Measurements from ENCODE around the gene WASL. TPM values are rescaled to one million over a fixed set of nuclear protein-coding genes. Genes with fewer than 3 reads are reported as not detected.
A peak's percentile ranks its signal among the peaks of the same experiment; 100 is the strongest.
"Not testable (repeated sequence)": the region's sequence is repeated elsewhere in the genome, so short reads cannot be mapped to it uniquely, and the experiment has no call there.

WASL gene
- total RNA-seq (2014; rRNA removed; shearing (Covaris generic)), result 13.2 and 17.2 TPM in 2 replicates

- DNase-seq, result peak; percentile 94
- no peaks in the 10 kb centered on the region for H3K36me3 ChIP-seq (replicated peaks; ENCODE audit: control insufficient read depth, insufficient read depth, low read length)
- no peaks in the 10 kb centered on the region for H3K27me3 ChIP-seq (ENCODE audit: control insufficient read depth, insufficient read depth, low read length)
- peak within 1 kb of the TSS; percentile 94 for H3K4me3 ChIP-seq (ENCODE audit: insufficient read depth, low read depth, low read length)
Measured at GRCh38 chr7:123748734-123749536, at the start of gene WASL. TSS of gene WASL (minus strand) at chr7:123749003. CDS start at chr7:123748734, 269 bp downstream.

GRCh38 chr7:123797673-123798531, 49.1 kb upstream of the WASL start:
- Histone ChIP-seq H3K36me3 (replicated peaks; ENCODE audit: control insufficient read depth, insufficient read depth, low read length) (no peaks in the 10 kb centered on the region), H3K4me3 (ENCODE audit: insufficient read depth, low read depth, low read length) (no peak overlapping the region), H3K27me3 (ENCODE audit: control insufficient read depth, insufficient read depth, low read length) (no peaks in the 10 kb centered on the region)
- DNase-seq, result peak; percentile 21

- Histone ChIP-seq H3K36me3 (replicated peaks; ENCODE audit: control insufficient read depth, insufficient read depth, low read length) (no peaks in the 10 kb centered on the region), H3K4me3 (ENCODE audit: insufficient read depth, low read depth, low read length) (no peak overlapping the region), H3K27me3 (ENCODE audit: control insufficient read depth, insufficient read depth, low read length) (no peaks in the 10 kb centered on the region)
- DNase-seq, result no peak
Measured at GRCh38 chr7:123796568-123796967, 47.8 kb upstream of the WASL start.

GRCh38 chr7:123795917-123796316, 47.1 kb upstream of the WASL start:
- Histone ChIP-seq H3K27me3 (ENCODE audit: control insufficient read depth, insufficient read depth, low read length) (no peaks in the 10 kb centered on the region), H3K36me3 (replicated peaks; ENCODE audit: control insufficient read depth, insufficient read depth, low read length) (no peaks in the 10 kb centered on the region), H3K4me3 (ENCODE audit: insufficient read depth, low read depth, low read length) (no peak overlapping the region)
- DNase-seq, result no peak

- not testable (repeated sequence) for H3K27me3 ChIP-seq (ENCODE audit: control insufficient read depth, insufficient read depth, low read length); H3K36me3 ChIP-seq (replicated peaks; ENCODE audit: control insufficient read depth, insufficient read depth, low read length); DNase-seq; H3K4me3 ChIP-seq (ENCODE audit: insufficient read depth, low read depth, low read length)
Measured at GRCh38 chr7:123795116-123795515, 46.3 kb upstream of the WASL start.

- no peak for DNase-seq
- Histone ChIP-seq H3K4me3 (ENCODE audit: insufficient read depth, low read depth, low read length) (no peak overlapping the region), H3K36me3 (replicated peaks; ENCODE audit: control insufficient read depth, insufficient read depth, low read length) (no peaks in the 10 kb centered on the region), H3K27me3 (ENCODE audit: control insufficient read depth, insufficient read depth, low read length) (no peaks in the 10 kb centered on the region)
Measured at GRCh38 chr7:123792547-123792946, 43.7 kb upstream of the WASL start.

- Histone ChIP-seq H3K27me3 (ENCODE audit: control insufficient read depth, insufficient read depth, low read length) (no peaks in the 10 kb centered on the region), H3K36me3 (replicated peaks; ENCODE audit: control insufficient read depth, insufficient read depth, low read length) (no peaks in the 10 kb centered on the region), H3K4me3 (ENCODE audit: insufficient read depth, low read depth, low read length) (no peak overlapping the region)
- no peak for DNase-seq
Measured at GRCh38 chr7:123791001-123791400, 42.2 kb upstream of the WASL start.

GRCh38 chr7:123789817-123790216, 41.0 kb upstream of the WASL start:
- no peaks in the 10 kb centered on the region for H3K27me3 ChIP-seq (ENCODE audit: control insufficient read depth, insufficient read depth, low read length)
- DNase-seq, result no peak
- no peak overlapping the region for H3K4me3 ChIP-seq (ENCODE audit: insufficient read depth, low read depth, low read length)
- H3K36me3 ChIP-seq (replicated peaks; ENCODE audit: control insufficient read depth, insufficient read depth, low read length), result no peaks in the 10 kb centered on the region

- H3K27me3 ChIP-seq (ENCODE audit: control insufficient read depth, insufficient read depth, low read length), result no peaks in the 10 kb centered on the region
- DNase-seq, result no peak
- H3K4me3 ChIP-seq (ENCODE audit: insufficient read depth, low read depth, low read length), result no peak overlapping the region
- no peaks in the 10 kb centered on the region for H3K36me3 ChIP-seq (replicated peaks; ENCODE audit: control insufficient read depth, insufficient read depth, low read length)
Measured at GRCh38 chr7:123789206-123789784, 40.5 kb upstream of the WASL start.

- no peak for DNase-seq
- H3K27me3 ChIP-seq (ENCODE audit: control insufficient read depth, insufficient read depth, low read length), result no peaks in the 10 kb centered on the region
- no peaks in the 10 kb centered on the region for H3K36me3 ChIP-seq (replicated peaks; ENCODE audit: control insufficient read depth, insufficient read depth, low read length)
- no peak overlapping the region for H3K4me3 ChIP-seq (ENCODE audit: insufficient read depth, low read depth, low read length)
Measured at GRCh38 chr7:123788584-123788983, 39.8 kb upstream of the WASL start.

- Histone ChIP-seq H3K36me3 (replicated peaks; ENCODE audit: control insufficient read depth, insufficient read depth, low read length) (no peaks in the 10 kb centered on the region), H3K4me3 (ENCODE audit: insufficient read depth, low read depth, low read length) (no peak overlapping the region), H3K27me3 (ENCODE audit: control insufficient read depth, insufficient read depth, low read length) (no peaks in the 10 kb centered on the region)
- no peak for DNase-seq
Measured at GRCh38 chr7:123787220-123788007, 38.6 kb upstream of the WASL start.

- no peaks in the 10 kb centered on the region for H3K27me3 ChIP-seq (ENCODE audit: control insufficient read depth, insufficient read depth, low read length)
- H3K4me3 ChIP-seq (ENCODE audit: insufficient read depth, low read depth, low read length), result no peak overlapping the region
- no peak for DNase-seq
- H3K36me3 ChIP-seq (replicated peaks; ENCODE audit: control insufficient read depth, insufficient read depth, low read length), result no peaks in the 10 kb centered on the region
Measured at GRCh38 chr7:123784263-123784662, 35.5 kb upstream of the WASL start.

GRCh38 chr7:123783820-123784219, 35.0 kb upstream of the WASL start:
- H3K36me3 ChIP-seq (replicated peaks; ENCODE audit: control insufficient read depth, insufficient read depth, low read length), result no peaks in the 10 kb centered on the region
- no peak overlapping the region for H3K4me3 ChIP-seq (ENCODE audit: insufficient read depth, low read depth, low read length)
- no peaks in the 10 kb centered on the region for H3K27me3 ChIP-seq (ENCODE audit: control insufficient read depth, insufficient read depth, low read length)
- DNase-seq, result no peak
